K562 (cell line): ENCODE data around the gene SERHL2. TPM values are rescaled to one million over a fixed set of nuclear protein-coding genes. Genes with fewer than 3 reads are reported as not detected.

Experiments used
- CTBP1 ChIP-seq: fragments of 450-650 bp; IDR thresholded peaks from 2 replicates; pipeline ENCODE4 v1.6.1; 2016; ENCODE audit warnings: borderline replicate concordance
- EP400 ChIP-seq: fragments of 450-650 bp; IDR thresholded peaks from 2 replicates; pipeline ENCODE4 v1.6.1; 2017; ENCODE audit warnings: antibody characterized with exemption, mild to moderate bottlenecking, moderate library complexity
- KDM2B ChIP-seq: fragments of 250-450 bp; sonication (Bioruptor Pico); IDR thresholded peaks from 2 replicates; pipeline ENCODE4 v1.8.0; 2021; ENCODE audit warnings: mild to moderate bottlenecking, moderate library complexity
- KDM5B ChIP-seq: fragments of 200-600 bp; sonication (generic); IDR thresholded peaks from 2 replicates; pipeline ENCODE4 v1.6.1; 2012; ENCODE audit warnings: low read depth, mild to moderate bottlenecking, moderate library complexity, low read length, control low read depth, inconsistent platforms; ENCODE audit not compliant: insufficient replicate concordance
- PURB ChIP-seq: sonication (generic); formaldehyde crosslinking; IDR thresholded peaks from 2 replicates; pipeline ENCODE4 v1.9.0; 2021; ENCODE audit warnings: low read depth, mild to moderate bottlenecking, missing genetic modification reagents
- SMAD1 ChIP-seq: fragments of 150-350 bp; IDR thresholded peaks from 2 replicates; pipeline ENCODE4 v1.6.1; 2014; ENCODE audit warnings: low read length, low read depth; ENCODE audit not compliant: partially characterized antibody
- TAF7 ChIP-seq: fragments of 450-650 bp; IDR thresholded peaks from 2 replicates; pipeline ENCODE4 v1.6.1; 2016; ENCODE audit warnings: missing genetic modification characterization, missing compliant biosample characterization
- ZC3H8 ChIP-seq: fragments of 450-650 bp; IDR thresholded peaks from 2 replicates; pipeline ENCODE4 v1.6.1; 2017
- ZZZ3 ChIP-seq: fragments of 450-650 bp; IDR thresholded peaks from 2 replicates; pipeline ENCODE4 v1.6.1; 2016; ENCODE audit warnings: antibody characterized with exemption, mild to moderate bottlenecking, moderate library complexity
- polyA plus RNA-seq, 8 experiments: library from polyadenylated mRNA; depleted of rRNA in 4 of 8; stranded (reverse) in 5 of 8; unstranded in 3 of 8; fragments of >200 nt; fragmentation: Nextera tagmentation in 2 of 8; fragmentation: Illumina TruSeq in 1 of 8; extraction: Ambion mirVana in 2 of 8; extraction: Trizol in 1 of 8; gene quantifications; 2 replicates each; pipeline versions ENCODE4 v1.2.1 to v1.2.3, GENCODE V29; 2011 to 2014; ENCODE audit warnings: inconsistent platforms in 1 of 8, missing spikeins in 1 of 8
- total RNA-seq, 7 experiments: library from RNA; depleted of rRNA in 6 of 7; stranded (reverse); fragments of >200 nt in 6 of 7; fragmentation: Illumina TruSeq in 2 of 7; extraction: Trizol in 2 of 7; gene quantifications; 2 replicates each; pipeline versions ENCODE4 v1.2.1 to v1.2.3, GENCODE V29; 2011 to 2021; ENCODE audit warnings: low replicate concordance in 1 of 7
- TF ChIP-seq, protein P1 (sequence below): IDR thresholded peaks from 2 replicates; pipeline ENCODE4 v1.6.1; 2016; ENCODE audit warnings: missing genetic modification characterization, missing compliant biosample characterization
- TF ChIP-seq, protein P2 (sequence below): sonication (generic); formaldehyde crosslinking; IDR thresholded peaks from 2 replicates; pipeline ENCODE4 v1.8.0; 2023; ENCODE audit warnings: missing genetic modification reagents, mild to moderate bottlenecking, borderline replicate concordance
- TF ChIP-seq, protein P3 (sequence below): IDR thresholded peaks from 2 replicates; pipeline ENCODE4 v1.6.1; 2011; ENCODE audit warnings: borderline replicate concordance, low read depth, mild to moderate bottlenecking, moderate library complexity, low read length; ENCODE audit not compliant: insufficient read depth, poor library complexity, severe bottlenecking
- TF ChIP-seq, protein P4 (sequence below): sonication (generic); formaldehyde crosslinking; IDR thresholded peaks from 2 replicates; pipeline ENCODE4 v1.8.1; 2023; ENCODE audit warnings: mild to moderate bottlenecking, missing genetic modification reagents, moderate library complexity
- TF ChIP-seq, protein P5 (sequence below): IDR thresholded peaks from 2 replicates; pipeline ENCODE4 v1.6.1; 2011; ENCODE audit not compliant: insufficient read length; ENCODE audit errors: extremely low read depth

The SERHL2 gene
- total and polyA plus RNA-seq, 9 of the 15 experiments (the other 6 are each of a cell fraction or from before 2014, with no cell fraction given) = 19.9 to 62.6 (median 25.2) TPM

DNA sequence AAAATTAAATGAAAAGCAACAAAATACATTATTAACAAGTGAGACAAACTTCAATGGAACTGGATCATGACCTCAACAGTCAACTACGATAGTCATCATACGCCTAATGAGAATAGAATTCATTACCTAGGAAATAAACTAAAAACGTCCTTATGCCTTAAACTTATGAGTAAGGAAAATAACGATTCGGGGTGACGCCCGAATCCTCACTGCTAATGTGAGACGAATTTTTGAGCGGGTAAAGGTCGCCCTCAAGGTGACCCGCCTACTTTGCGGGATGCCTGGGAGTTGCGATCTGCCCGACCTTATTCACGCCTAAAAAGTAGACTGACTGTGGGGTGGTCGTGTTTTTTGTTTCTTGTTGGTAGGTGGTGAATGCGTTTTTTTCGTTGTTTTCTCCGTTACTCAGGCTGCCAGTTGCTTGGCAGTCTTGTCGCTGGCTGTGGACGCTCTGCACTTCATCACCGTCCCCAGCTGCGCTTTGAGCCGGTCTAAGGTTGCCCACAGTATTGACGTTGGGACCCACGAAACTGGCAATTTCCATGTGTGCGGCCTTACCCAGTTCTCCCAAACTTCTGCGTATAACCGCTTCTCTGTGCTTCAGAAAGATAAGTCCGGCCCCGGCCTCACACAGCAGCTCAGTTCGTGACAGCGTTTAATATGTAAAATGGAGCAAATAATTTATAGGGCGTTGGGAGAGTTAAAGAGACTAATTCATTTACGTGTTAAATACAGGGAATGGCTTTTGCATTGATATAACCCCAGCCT, 61.5 kb downstream of the SERHL2 start (continued):
- TF ChIP-seq, protein P1, sequence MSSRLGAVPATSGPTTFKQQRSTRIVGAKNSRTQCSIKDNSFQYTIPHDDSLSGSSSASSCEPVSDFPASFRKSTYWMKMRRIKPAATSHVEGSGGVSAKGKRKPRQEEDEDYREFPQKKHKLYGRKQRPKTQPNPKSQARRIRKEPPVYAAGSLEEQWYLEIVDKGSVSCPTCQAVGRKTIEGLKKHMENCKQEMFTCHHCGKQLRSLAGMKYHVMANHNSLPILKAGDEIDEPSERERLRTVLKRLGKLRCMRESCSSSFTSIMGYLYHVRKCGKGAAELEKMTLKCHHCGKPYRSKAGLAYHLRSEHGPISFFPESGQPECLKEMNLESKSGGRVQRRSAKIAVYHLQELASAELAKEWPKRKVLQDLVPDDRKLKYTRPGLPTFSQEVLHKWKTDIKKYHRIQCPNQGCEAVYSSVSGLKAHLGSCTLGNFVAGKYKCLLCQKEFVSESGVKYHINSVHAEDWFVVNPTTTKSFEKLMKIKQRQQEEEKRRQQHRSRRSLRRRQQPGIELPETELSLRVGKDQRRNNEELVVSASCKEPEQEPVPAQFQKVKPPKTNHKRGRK (tag) = no peak
- TF ChIP-seq, protein P2, sequence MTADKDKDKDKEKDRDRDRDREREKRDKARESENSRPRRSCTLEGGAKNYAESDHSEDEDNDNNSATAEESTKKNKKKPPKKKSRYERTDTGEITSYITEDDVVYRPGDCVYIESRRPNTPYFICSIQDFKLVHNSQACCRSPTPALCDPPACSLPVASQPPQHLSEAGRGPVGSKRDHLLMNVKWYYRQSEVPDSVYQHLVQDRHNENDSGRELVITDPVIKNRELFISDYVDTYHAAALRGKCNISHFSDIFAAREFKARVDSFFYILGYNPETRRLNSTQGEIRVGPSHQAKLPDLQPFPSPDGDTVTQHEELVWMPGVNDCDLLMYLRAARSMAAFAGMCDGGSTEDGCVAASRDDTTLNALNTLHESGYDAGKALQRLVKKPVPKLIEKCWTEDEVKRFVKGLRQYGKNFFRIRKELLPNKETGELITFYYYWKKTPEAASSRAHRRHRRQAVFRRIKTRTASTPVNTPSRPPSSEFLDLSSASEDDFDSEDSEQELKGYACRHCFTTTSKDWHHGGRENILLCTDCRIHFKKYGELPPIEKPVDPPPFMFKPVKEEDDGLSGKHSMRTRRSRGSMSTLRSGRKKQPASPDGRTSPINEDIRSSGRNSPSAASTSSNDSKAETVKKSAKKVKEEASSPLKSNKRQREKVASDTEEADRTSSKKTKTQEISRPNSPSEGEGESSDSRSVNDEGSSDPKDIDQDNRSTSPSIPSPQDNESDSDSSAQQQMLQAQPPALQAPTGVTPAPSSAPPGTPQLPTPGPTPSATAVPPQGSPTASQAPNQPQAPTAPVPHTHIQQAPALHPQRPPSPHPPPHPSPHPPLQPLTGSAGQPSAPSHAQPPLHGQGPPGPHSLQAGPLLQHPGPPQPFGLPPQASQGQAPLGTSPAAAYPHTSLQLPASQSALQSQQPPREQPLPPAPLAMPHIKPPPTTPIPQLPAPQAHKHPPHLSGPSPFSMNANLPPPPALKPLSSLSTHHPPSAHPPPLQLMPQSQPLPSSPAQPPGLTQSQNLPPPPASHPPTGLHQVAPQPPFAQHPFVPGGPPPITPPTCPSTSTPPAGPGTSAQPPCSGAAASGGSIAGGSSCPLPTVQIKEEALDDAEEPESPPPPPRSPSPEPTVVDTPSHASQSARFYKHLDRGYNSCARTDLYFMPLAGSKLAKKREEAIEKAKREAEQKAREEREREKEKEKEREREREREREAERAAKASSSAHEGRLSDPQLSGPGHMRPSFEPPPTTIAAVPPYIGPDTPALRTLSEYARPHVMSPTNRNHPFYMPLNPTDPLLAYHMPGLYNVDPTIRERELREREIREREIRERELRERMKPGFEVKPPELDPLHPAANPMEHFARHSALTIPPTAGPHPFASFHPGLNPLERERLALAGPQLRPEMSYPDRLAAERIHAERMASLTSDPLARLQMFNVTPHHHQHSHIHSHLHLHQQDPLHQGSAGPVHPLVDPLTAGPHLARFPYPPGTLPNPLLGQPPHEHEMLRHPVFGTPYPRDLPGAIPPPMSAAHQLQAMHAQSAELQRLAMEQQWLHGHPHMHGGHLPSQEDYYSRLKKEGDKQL (CRISPR knock-in tag) = no peak
- TF ChIP-seq PURB (CRISPR knock-in tag) (no peak), KDM5B (peak; percentile 99), TAF7 (tag) (0 out of 2 replicates have a peak, but pooled peaks have one; percentile 8), EP400 (peak; percentile 76), ZC3H8 (peak; percentile 99), SMAD1 (peak; percentile 100), KDM2B (CRISPR knock-in tag) (no peak), CTBP1 (no peak; the same call in 1 of the 2 replicates), ZZZ3 (peak; percentile 63; the same call in 1 of the 2 replicates)
- TF ChIP-seq, protein P3, sequence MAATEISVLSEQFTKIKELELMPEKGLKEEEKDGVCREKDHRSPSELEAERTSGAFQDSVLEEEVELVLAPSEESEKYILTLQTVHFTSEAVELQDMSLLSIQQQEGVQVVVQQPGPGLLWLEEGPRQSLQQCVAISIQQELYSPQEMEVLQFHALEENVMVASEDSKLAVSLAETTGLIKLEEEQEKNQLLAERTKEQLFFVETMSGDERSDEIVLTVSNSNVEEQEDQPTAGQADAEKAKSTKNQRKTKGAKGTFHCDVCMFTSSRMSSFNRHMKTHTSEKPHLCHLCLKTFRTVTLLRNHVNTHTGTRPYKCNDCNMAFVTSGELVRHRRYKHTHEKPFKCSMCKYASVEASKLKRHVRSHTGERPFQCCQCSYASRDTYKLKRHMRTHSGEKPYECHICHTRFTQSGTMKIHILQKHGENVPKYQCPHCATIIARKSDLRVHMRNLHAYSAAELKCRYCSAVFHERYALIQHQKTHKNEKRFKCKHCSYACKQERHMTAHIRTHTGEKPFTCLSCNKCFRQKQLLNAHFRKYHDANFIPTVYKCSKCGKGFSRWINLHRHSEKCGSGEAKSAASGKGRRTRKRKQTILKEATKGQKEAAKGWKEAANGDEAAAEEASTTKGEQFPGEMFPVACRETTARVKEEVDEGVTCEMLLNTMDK = peak; percentile 4
- TF ChIP-seq, protein P4, sequence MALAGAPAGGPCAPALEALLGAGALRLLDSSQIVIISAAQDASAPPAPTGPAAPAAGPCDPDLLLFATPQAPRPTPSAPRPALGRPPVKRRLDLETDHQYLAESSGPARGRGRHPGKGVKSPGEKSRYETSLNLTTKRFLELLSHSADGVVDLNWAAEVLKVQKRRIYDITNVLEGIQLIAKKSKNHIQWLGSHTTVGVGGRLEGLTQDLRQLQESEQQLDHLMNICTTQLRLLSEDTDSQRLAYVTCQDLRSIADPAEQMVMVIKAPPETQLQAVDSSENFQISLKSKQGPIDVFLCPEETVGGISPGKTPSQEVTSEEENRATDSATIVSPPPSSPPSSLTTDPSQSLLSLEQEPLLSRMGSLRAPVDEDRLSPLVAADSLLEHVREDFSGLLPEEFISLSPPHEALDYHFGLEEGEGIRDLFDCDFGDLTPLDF (CRISPR knock-in tag) = peak; percentile 95
- TF ChIP-seq, protein P5, sequence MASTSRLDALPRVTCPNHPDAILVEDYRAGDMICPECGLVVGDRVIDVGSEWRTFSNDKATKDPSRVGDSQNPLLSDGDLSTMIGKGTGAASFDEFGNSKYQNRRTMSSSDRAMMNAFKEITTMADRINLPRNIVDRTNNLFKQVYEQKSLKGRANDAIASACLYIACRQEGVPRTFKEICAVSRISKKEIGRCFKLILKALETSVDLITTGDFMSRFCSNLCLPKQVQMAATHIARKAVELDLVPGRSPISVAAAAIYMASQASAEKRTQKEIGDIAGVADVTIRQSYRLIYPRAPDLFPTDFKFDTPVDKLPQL = peak; percentile 96
